ENCODE data around the gene PPA1. TPM values are rescaled to one million over a fixed set of nuclear protein-coding genes. Genes with fewer than 3 reads are reported as not detected.
"Not testable (repeated sequence)": the region's sequence is repeated elsewhere in the genome, so short reads cannot be mapped to it uniquely, and the experiment has no call there.

Gene PPA1
- total RNA-seq, 8 experiments from 2014 or later, result 113 to 213 (median 168) TPM

DNA sequence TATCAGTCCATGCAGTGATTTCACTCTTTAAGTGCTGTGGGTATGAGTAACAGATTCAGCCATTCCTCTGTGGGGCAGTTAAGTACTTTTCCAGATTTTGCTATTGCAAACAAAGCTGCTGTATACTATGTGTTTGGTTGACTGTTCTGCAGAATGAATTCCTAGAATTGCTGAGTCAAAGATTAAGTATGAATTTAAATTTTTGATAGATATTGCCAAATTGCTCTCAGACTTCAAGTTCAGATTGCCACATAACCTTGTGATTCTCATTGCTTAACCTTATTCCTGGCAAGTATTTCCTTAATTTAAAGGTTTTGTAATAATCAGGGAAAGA lies 41.3 kb downstream of the PPA1 start:
- H3K4me1 ChIP-seq (replicated peaks in 1 of 2), result peaks cover 7 to 10% of the 10 kb centered on the region in 2 donors
- no peak overlapping the region for H3K27ac ChIP-seq
- H3K4me3 ChIP-seq, result no peak overlapping the region
- peak in 3 of 8 experiments; percentile 70 to 80 (median 77) for ATAC-seq (replicated peaks in 6 of 8)
- in situ Hi-C loops (cut with MboI; ENCODE audit: low pct_unique_long_range_greater_than_20kb in 2 of 9, low sequenced_read_pairs in 9 of 9, unreplicated experiment in 9 of 9), result no loop called here

DNA sequence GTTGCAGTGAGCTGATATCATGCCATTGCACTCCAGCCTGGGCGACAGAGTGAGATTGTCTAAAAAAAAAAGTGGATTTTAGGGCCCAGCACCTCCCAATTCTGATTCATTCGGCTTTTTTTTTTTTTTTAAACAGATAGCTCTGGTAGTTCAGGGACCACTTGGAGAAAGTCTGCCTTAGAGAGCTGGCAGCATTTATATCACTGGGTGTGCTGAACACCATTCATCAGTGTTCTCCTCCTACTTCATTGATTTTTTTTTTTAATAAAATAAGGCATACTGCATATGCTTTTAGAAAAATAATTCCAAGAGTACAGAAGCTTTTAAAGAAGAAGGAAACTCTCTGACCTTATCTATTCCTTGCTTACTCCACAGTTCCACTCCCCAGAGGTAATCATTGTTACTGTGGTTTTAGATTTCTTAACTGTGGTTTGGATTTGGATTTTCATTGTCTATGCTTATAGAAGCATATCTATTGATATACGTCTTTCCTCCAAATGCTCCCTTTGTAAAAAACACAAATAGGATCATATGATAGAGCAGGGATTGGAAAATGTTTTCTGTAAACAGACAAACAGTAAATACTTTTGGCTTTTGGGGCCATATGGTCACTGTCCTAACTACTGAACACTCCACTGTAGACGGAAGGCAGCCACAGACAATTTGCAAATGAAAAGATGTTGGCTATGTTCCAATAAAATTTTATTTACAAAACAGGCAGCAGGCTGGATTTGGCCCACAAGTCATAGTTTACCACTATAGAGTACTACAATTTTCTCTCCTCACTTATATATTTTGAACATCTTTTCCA lies 41.9 kb downstream of the PPA1 start:
- 25 to 81% (median 41%) methylated on average over 1 to 4 of the region's 4 CpGs for WGBS, 10 experiments
- in situ Hi-C loops (cut with MboI; ENCODE audit: low pct_unique_long_range_greater_than_20kb in 2 of 9, low sequenced_read_pairs in 9 of 9, unreplicated experiment in 9 of 9), result no loop called here
- Histone ChIP-seq H3K4me1 (replicated peaks in 1 of 2) (peaks cover 7 to 10% of the 10 kb centered on the region in 2 donors), H3K4me3 (no peak overlapping the region), H3K27ac (no peak overlapping the region)
- ATAC-seq (replicated peaks in 6 of 8), result peak in 4 of 8 experiments; percentile 22 to 59 (median 46)

DNA sequence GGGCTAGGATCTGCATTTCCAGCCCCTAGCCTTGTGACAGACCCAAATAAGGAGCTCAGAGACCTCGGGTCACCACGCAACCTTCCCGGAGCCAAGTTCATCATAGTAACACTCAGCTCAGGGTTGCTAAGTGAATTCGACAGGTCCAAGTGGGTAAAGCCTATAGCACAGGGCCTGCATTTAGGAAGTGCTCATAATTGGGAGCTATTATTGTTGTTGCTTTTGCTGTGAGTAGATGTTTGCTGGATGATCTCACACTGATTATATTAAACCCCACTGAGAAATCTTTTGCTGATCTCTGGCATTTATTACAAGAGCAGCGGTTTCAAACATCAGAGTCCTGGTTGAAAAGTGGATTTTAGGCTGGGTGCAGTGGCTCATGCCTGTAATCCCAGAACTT lies 42.6 kb downstream of the PPA1 start:
- Histone ChIP-seq H3K4me3 (no peak overlapping the region), H3K4me1 (replicated peaks in 1 of 2) (peaks cover 7 to 10% of the 10 kb centered on the region in 2 donors), H3K27ac (no peak overlapping the region)
- in situ Hi-C loops (cut with MboI; ENCODE audit: low pct_unique_long_range_greater_than_20kb in 2 of 9, low sequenced_read_pairs in 9 of 9, unreplicated experiment in 9 of 9), result no loop called here
- WGBS, 10 experiments, result 0 to 100% (median 94%) methylated on average over 1 to 4 of the region's 5 CpGs; no CpG with 5 or more reads in 3 of the 10 experiments
- ATAC-seq (replicated peaks in 6 of 8), result peak in 1 of 8 experiments; percentile 19

DNA sequence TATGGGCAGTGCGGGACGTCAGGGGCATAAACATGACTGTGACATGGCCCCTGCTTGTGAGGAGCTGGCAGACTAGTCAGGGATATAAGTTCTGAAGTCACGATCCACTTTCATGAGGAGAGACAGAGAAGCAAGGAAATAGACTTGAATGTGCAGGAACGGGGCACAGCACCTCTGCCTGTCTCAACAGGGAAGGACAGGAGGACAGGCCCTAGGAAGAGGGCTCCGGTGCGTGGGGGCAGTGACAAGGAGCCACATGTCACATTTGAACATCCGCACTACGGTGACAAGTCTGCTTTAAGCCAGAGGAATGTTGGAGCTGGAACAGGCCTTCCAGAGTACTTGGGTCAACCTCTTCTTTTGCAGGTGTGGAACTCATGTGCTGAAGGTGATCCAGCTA lies 43.1 kb downstream of the PPA1 start:
- Histone ChIP-seq H3K4me1 (replicated peaks in 1 of 2) (peaks cover 7 to 10% of the 10 kb centered on the region in 2 donors), H3K4me3 (no peak overlapping the region), H3K27ac (no peak overlapping the region)
- in situ Hi-C loops (cut with MboI; ENCODE audit: low pct_unique_long_range_greater_than_20kb in 2 of 9, low sequenced_read_pairs in 9 of 9, unreplicated experiment in 9 of 9), result no loop called here
- ATAC-seq (replicated peaks in 6 of 8), result no peak
- WGBS, 10 experiments, result 50 to 100% (median 86%) methylated on average over 1 to 5 of the region's 8 CpGs; no CpG with 5 or more reads in 1 of the 10 experiments

DNA sequence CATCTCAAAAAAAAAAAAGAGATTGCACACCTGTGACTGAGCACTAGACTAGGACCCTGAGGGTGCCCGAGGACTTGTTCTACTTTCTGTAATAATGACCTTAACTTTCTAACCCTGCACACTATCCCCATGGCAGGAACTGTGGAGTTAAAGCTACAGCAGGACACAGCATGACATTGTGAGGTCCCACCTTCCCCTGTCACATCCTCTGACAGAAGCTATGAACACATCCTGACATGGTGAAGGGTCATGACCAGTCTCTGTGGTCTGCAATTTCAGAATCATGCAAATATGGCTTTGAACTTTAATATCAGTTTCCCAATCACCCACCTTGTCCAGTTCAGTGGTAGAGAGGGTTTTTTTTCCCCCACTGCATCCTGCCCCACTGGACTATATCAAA lies 44.5 kb downstream of the PPA1 start:
- Histone ChIP-seq H3K4me1 (replicated peaks in 1 of 2) (peaks cover 7 to 10% of the 10 kb centered on the region in 2 donors), H3K27ac (no peak overlapping the region), H3K4me3 (no peak overlapping the region)
- ATAC-seq (replicated peaks in 6 of 8), result no peak
- 50 to 100% (median 75%) methylated on average over 1 of the region's 1 CpG; no CpG with 5 or more reads in 7 of the 10 experiments for WGBS, 10 experiments
- in situ Hi-C loops (cut with MboI; ENCODE audit: low pct_unique_long_range_greater_than_20kb in 2 of 9, low sequenced_read_pairs in 9 of 9, unreplicated experiment in 9 of 9), result no loop called here

DNA sequence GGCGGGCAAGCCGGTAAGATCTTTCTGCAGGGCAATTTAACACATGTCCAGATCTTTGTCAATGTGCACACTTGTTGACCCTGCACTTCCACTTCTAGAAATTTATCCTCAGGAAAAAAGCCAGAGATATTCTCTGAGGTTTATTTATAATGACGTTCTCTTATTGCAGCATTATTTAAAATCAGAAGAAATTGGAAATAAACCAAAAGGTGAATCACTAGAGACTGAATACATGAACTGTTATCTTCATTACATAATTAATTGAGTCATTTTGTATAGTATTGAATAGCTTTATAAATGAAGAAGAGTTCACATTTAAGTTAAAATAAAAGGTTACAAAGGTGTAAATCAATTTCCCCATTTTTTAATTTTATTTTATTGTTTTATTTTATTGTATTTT lies 46.7 kb downstream of the PPA1 start:
- no peak overlapping the region for H3K27ac ChIP-seq
- no peak overlapping the region for H3K4me3 ChIP-seq
- H3K4me1 ChIP-seq (replicated peaks in 1 of 2), result peaks cover 4 to 6% of the 10 kb centered on the region in 2 donors
- WGBS, 10 experiments, result 17 to 100% (median 67%) methylated on average over 1 to 3 of the region's 3 CpGs; no CpG with 5 or more reads in 1 of the 10 experiments
- in situ Hi-C loops (cut with MboI; ENCODE audit: low pct_unique_long_range_greater_than_20kb in 2 of 9, low sequenced_read_pairs in 9 of 9, unreplicated experiment in 9 of 9), result no loop called here
- no peak for ATAC-seq (replicated peaks in 6 of 8)

DNA sequence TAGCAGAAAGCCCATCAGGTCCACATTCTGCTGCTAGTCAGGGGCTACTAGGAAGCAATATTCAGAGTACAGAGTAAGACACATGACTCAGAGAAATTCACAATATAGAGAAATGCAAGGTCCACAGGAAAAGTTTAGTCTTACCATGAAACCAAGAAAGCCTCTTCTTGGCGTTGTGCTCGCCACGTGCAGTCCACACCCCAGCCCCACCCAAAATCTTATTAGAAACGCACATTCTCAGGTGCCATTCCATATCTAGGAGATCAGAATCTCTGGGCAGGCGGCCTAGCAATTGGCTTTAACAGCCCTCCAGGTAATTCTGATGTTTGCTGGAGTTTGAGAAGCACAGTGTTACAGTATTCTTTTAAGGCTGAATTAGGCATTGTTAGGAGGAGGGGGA lies 47.1 kb downstream of the PPA1 start:
- no peak overlapping the region for H3K27ac ChIP-seq
- peak in 1 of 8 experiments; percentile 41 for ATAC-seq (replicated peaks in 6 of 8)
- H3K4me3 ChIP-seq, result no peak overlapping the region
- WGBS, 10 experiments, result 20 to 93% (median 71%) methylated on average over 1 to 5 of the region's 5 CpGs; no CpG with 5 or more reads in 5 of the 10 experiments
- H3K4me1 ChIP-seq (replicated peaks in 1 of 2), result peaks cover 0 to 1% of the 10 kb centered on the region in 2 donors
- in situ Hi-C loops (cut with MboI; ENCODE audit: low pct_unique_long_range_greater_than_20kb in 2 of 9, low sequenced_read_pairs in 9 of 9, unreplicated experiment in 9 of 9), result no loop called here

DNA sequence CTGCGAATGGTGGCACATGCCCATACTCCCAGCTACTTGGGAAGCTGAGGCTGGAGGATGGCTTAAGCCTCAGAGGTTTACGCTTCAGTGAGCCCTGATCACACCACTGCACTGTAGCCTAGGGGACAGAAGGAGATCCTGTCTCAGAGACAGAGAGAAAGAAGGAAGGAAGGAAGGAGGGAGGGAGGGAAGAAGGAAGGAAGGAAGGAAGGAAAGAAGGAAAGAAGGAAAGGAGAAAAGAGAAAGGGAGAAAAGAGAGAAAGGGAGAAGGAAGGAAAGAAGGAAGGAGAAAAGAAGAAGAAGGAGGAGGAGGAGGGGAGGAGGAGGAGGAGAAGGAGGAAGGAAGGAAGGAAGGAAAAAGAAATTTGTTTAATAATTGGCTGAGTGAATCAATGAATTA lies 49.9 kb downstream of the PPA1 start:
- no peak for ATAC-seq (replicated peaks in 6 of 8)
- in situ Hi-C loops (cut with MboI; ENCODE audit: low pct_unique_long_range_greater_than_20kb in 2 of 9, low sequenced_read_pairs in 9 of 9, unreplicated experiment in 9 of 9), result no loop called here
- Histone ChIP-seq H3K4me1 (replicated peaks in 1 of 2) (no peaks in the 10 kb centered on the region), H3K4me3 (no peak overlapping the region), H3K27ac (no peak overlapping the region)
- WGBS, 10 experiments, result 27 to 86% (median 67%) methylated on average over 1 to 2 of the region's 2 CpGs; no CpG with 5 or more reads in 1 of the 10 experiments

DNA sequence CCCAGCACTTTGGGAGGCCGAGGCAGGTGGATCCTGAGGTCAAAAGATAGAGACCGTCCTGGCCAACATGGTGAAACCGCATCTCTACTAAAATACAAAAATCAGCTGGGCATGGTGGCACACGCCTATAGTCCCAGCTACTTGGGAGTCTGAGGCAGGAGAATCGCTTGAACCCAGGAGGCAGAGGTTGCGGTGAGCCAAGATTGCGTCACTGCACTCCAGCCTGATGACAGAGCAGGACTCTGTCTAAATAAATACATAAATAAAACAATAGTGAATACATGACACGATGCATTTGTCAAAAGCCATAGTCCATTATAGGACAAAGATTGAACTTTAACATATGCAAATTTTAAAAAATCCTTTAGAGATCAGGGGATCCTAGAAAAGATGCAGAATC lies 54.0 kb downstream of the PPA1 start:
- in situ Hi-C loops (cut with MboI; ENCODE audit: low pct_unique_long_range_greater_than_20kb in 2 of 9, low sequenced_read_pairs in 9 of 9, unreplicated experiment in 9 of 9), result not testable (repeated sequence)
- WGBS, 10 experiments, result 43 to 100% (median 83%) methylated on average over 1 to 8 of the region's 8 CpGs; no CpG with 5 or more reads in 2 of the 10 experiments

DNA sequence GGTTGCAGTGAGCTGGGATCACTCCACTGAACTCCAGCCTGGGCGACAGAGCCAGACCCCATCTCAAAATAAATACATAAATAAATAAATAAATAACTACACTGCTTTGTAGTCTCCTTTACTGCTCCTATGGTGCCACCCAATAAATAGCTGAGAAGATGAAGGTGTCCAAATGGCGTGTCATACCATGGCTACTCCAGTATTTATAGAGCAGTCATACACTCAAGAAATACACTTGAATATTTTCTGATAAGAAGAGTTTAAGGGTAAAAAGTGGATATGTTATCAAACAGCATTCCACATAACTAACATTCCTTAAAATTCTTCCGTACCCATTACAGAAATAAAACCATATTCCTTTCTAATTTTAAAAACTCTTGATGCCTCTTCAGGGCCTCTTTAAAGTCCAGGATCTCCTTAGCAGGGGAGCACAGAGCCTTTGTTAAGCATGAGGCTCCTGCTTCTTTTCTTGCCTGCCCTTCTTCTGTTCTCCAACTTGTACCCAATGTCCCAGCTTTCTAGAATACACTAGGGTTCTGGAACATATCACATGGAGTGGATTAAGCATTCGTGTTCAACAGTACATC lies 55.0 kb downstream of the PPA1 start:
- H3K4me1 ChIP-seq (replicated peaks in 1 of 2), result no peaks in the 10 kb centered on the region
- ATAC-seq (replicated peaks in 6 of 8), result no peak
- no peak overlapping the region for H3K4me3 ChIP-seq
- 28 to 100% (median 61%) methylated on average over 1 to 4 of the region's 4 CpGs for WGBS, 10 experiments
- no peak overlapping the region for H3K27ac ChIP-seq
- in situ Hi-C loops (cut with MboI; ENCODE audit: low pct_unique_long_range_greater_than_20kb in 2 of 9, low sequenced_read_pairs in 9 of 9, unreplicated experiment in 9 of 9), result no loop called here

More for the DNA sequence above, 54.0 kb downstream of the PPA1 start:
- not testable (repeated sequence) for ATAC-seq (replicated peaks in 6 of 8); H3K4me3 ChIP-seq; H3K4me1 ChIP-seq (replicated peaks in 1 of 2); H3K27ac ChIP-seq

DNA sequence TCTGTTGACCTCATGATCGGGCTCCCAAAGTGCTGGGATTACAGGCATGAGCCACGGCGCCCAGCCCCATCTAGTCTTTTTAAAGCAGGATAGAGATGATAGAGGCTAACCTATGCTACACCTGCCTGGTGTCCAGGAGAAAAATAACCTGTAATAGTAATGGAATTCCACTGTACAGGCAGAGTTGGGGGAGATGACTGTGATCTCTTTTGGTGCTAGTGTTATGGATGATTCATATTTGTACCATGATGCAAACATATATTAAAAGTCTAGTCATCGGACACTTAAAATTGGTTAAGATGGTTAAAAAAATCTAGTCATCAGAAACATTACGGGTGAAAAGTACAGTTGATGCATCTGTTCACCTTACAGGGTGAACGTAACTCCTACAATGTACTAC lies 56.8 kb downstream of the PPA1 start:
- H3K4me1 ChIP-seq (replicated peaks in 1 of 2), result no peaks in the 10 kb centered on the region
- in situ Hi-C loops (cut with MboI; ENCODE audit: low pct_unique_long_range_greater_than_20kb in 2 of 9, low sequenced_read_pairs in 9 of 9, unreplicated experiment in 9 of 9), result no loop called here

DNA sequence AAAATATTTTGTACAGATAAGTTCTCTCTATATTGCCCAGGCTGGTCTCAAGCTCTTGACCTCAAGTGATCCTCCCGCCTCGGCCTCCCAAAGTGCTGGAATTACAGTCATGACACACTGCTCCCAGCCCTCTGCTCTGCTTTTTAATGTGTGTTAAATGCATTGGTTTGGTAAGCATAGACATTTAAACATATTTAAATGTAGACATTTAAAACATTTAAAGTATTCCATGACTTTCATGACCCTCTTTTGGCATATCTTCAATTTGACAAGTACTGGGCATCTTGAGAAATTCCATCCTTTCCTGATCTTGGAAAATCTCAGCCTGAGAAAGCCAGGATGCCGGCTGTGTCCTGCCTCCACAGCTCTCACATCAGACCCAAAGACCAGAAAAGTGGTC lies 57.7 kb downstream of the PPA1 start:
- H3K27ac ChIP-seq, result no peak overlapping the region
- no peaks in the 10 kb centered on the region for H3K4me1 ChIP-seq (replicated peaks in 1 of 2)
- H3K4me3 ChIP-seq, result no peak overlapping the region
- in situ Hi-C loops (cut with MboI; ENCODE audit: low pct_unique_long_range_greater_than_20kb in 2 of 9, low sequenced_read_pairs in 9 of 9, unreplicated experiment in 9 of 9), result no loop called here
- WGBS, 10 experiments, result 40 to 100% (median 100%) methylated on average over 1 to 3 of the region's 3 CpGs; no CpG with 5 or more reads in 2 of the 10 experiments
- no peak for ATAC-seq (replicated peaks in 6 of 8)

More for the DNA sequence above, 56.8 kb downstream of the PPA1 start:
- 61 to 98% (median 84%) methylated on average over 1 to 6 of the region's 6 CpGs for WGBS, 10 experiments
- no peak overlapping the region for H3K4me3 ChIP-seq
- no peak overlapping the region for H3K27ac ChIP-seq
- no peak for ATAC-seq (replicated peaks in 6 of 8)

DNA sequence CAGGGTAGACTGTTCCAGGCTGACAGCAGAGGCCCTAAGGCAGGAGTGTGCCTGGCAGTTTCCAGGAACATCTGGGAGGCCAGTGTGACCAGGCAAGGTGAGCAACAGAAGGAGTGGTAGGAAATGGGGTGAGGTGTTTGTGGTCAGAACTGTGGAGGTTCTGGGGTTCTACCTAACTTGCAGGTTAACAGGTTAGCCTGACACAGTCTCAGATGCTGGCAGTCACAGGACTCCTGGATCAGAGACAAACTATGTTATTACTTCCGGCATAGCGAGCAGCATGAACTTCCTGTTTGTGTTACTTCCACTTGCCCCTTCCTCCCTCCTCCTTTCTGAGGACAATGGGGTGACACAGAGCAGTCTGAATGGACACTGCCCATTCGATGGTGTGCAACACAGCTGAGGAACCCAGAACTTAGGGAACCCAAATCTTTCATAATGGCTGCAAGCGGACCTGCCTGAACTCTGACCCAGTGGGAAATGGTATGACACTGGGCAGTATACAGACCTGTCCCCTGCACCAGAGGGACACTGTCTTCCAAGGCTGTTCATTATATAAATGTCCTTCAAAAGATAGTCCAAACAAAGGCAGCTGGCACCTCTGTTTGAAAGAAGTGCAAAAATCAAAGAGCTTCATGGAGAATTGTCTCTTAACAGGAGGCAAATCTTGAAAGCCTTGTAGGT lies 59.0 kb downstream of the PPA1 start:
- no peak for ATAC-seq (replicated peaks in 6 of 8)

More for the DNA sequence above, 59.0 kb downstream of the PPA1 start:
- WGBS, 10 experiments, result 33 to 100% (median 80%) methylated on average over 1 to 4 of the region's 4 CpGs; no CpG with 5 or more reads in 3 of the 10 experiments
- H3K27ac ChIP-seq, result no peak overlapping the region
- in situ Hi-C loops (cut with MboI; ENCODE audit: low pct_unique_long_range_greater_than_20kb in 2 of 9, low sequenced_read_pairs in 9 of 9, unreplicated experiment in 9 of 9), result no loop called here
- no peak overlapping the region for H3K4me3 ChIP-seq
- H3K4me1 ChIP-seq (replicated peaks in 1 of 2), result peaks cover under 1 to 2% of the 10 kb centered on the region in 2 donors
